ENCODE measurements around the gene LIMS1.

DNA sequence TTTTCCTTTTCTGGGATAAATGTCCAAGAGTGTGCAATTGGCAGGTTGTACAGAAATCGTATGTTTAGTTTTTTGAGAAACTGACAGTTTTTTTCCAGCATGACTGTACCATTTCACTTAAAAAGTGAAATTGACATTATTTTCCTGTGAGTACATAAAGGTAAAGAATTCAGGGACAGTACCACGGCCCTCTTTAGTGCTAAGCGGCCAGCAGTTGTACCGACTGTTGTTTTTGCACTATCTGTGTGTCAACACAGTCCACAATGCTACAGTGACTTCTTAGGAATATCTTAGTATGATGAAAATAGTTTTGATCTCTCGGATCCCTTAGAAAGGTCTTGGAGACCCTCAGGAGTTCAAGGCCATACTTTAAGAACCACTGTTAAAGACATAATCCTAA lies 2.6 kb downstream of the LIMS1 start:
- TF ChIP-seq, protein P1, sequence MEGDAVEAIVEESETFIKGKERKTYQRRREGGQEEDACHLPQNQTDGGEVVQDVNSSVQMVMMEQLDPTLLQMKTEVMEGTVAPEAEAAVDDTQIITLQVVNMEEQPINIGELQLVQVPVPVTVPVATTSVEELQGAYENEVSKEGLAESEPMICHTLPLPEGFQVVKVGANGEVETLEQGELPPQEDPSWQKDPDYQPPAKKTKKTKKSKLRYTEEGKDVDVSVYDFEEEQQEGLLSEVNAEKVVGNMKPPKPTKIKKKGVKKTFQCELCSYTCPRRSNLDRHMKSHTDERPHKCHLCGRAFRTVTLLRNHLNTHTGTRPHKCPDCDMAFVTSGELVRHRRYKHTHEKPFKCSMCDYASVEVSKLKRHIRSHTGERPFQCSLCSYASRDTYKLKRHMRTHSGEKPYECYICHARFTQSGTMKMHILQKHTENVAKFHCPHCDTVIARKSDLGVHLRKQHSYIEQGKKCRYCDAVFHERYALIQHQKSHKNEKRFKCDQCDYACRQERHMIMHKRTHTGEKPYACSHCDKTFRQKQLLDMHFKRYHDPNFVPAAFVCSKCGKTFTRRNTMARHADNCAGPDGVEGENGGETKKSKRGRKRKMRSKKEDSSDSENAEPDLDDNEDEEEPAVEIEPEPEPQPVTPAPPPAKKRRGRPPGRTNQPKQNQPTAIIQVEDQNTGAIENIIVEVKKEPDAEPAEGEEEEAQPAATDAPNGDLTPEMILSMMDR (IDR thresholded peaks at IDR 0.05) = no peak
- TF ChIP-seq POLR2A (IDR thresholded peaks at IDR 0.05) = no peak

Measured in lower leg skin (tissue), 3 donors.